CD4-positive, alpha-beta T cell treated with Interleukin-6 for 4 hours (primary cell): ENCODE results near the gene PLGRKT.
"Not testable (repeated sequence)": the region's sequence is repeated elsewhere in the genome, so short reads cannot be mapped to it uniquely, and the experiment has no call there.

ENCODE experiments used
- DNase-seq: peaks from one replicate; pipeline ENCODE4 v3.0.0-alpha.2; 2020; ENCODE audit warnings: mixed read lengths

PLGRKT gene, protein sequence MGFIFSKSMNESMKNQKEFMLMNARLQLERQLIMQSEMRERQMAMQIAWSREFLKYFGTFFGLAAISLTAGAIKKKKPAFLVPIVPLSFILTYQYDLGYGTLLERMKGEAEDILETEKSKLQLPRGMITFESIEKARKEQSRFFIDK

DNA sequence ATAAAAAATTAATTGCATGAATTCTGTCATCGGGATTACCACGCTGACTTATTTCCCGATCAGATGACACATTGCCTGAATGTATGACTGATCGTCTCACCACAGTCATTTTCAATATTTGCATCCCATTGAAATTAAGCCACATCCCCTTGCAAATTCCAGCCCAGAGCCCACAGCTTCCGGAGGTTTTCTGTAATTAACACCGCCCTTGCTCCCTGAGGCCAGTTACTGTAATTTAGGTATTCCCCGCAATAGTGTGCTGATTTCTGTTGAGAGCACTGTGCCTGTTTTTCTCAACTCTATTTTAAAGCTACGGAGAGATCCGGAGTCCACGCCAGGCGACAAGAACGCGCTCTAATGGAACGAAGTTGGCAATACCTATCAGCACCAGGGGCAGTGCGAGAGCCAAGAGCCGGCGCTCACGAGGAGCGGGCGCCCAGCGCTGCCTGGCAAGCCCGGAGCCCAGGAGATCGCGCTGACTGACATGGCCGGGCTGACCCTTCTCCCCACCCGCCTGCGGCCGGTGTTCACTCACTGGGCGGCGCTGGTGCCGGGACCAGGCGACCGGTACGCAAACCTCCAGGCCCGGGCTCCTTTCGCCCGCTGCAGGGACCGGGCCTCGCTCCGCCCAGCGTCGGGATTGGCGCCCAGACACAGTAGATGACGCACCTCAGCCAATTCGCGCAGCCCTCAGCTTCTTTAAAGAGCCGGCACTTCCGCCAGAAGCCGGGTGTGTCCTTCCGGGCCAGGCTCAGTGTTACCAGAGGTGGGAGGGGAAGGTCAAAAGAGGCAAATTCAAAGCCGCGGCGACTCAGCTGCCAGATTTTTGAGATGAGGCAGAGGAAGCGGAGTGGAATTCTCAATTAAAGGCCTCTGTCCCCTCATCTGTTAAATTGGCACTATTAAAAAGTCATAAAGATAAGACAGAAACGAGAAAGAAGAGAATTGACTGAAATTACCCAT is at the start of gene PLGRKT:
Gene PLGRKT, minus strand, starts transcription at position 672 of the 963 bp plus-strand sequence. CDS start 5,948 bp downstream, outside the sequence.
- DNase-seq: peak; percentile 93

GRCh38 chr9:5486988-5487387 is 49.3 kb upstream of the PLGRKT start:
- DNase-seq: no peak

DNA sequence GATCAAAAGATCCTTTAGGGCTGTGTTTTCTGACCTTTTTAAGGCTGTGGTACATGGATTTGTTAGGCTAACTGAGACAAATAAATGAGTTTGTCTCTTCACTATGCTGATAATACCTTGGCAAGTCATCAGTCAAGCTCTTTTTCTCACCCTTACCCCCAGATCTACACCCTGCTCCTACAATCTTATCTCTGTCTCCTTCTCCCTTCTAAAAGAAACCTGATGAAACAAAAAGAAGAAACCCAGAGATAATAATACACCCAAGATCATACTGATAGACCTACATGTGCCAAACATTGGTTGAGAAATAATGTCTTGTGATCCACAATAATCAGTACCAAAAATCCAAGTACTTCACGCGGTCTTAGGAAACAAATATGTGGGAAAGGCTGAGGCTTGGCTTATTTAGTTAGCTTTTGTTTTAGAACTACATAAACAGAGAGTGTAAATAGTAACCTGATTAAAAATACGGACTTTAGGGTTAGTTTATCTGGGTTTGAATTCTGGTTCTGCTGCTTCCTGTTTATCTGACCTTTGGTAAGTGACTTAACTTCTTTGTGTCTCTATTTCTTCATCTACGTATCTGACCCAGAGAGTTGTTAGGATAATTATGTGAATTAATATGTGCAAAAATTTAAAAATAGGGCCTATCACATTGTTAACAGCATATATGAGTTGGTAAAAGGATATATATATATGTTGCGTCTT is 47.8 kb upstream of the PLGRKT start:
- DNase-seq: no peak

DNA sequence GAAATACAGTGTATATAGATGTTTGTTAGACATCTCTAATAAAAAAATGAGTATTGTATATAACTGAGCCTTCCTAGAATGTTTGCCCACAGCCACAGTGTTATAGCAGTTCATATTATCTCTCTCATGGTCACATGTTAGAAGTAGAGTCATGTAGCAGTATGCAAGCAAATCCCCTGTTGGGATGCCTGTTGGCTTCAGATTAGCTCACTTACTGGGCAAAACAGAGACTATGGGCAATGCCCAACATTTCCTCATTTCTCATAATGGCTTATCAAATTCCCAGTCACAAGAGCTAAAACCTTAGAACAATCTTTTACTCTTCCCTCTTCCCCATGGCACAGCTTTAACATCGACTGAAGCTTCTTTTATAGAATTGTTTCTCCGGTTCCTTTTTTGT is 45.6 kb upstream of the PLGRKT start:
- DNase-seq: no peak

DNA sequence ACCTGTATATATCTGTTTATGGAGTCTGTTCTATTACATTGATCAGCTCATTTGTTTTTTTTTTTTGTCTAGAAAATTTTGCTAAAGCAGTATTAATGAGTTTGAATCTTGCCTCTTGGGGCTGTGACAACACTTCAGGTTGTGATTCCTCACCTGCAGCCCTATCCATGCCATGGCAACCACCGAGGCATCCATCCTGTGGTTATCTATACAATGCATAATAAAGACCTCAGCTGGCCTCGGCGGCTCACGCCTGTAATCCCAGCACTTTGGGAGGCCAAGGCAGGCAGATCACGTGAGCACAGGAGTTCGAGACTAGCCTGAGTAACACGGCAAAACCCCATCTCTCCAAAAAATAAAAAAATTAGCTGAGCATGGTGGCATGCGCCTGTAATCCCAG is 44.5 kb upstream of the PLGRKT start:
- DNase-seq: no peak

- DNase-seq: no peak
Measured at GRCh38 chr9:5481322-5482040, 43.8 kb upstream of the PLGRKT start.

- DNase-seq: no peak
Measured at GRCh38 chr9:5480919-5481318, 43.2 kb upstream of the PLGRKT start.

DNA sequence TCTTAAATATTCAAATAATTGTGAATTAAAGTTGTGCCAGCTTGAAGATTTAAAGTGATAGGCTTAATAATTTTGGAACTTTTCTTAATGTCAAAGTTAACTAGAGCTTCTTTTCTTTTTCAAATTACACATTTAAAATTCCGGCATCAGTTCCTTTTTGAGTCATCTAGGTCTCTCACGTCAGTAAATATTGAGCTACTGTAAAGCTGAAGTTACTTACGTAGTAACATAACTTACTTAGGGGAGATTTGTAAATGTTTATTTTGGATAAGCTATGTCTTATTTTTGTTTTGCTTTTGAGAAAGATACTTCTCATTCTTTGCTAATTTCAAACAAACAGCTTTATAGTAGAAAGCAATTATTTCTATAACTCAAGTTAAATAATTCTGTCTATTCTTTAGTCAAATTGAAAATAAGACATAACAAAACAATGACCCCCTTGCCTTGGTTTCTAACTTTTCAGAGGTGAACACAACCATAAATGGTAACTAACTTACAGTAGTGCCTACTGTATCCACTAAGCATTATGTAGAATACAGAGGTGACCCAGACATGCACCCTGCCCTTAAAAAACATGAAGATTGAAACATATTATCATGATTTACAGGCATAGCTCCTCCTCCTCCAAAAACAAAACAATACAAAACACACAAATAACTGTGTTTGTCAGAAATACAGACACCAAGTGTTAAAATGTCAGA is 42.4 kb upstream of the PLGRKT start:
- DNase-seq: no peak

- no peak for DNase-seq
Measured at GRCh38 chr9:5478206-5478605, 40.5 kb upstream of the PLGRKT start.

DNA sequence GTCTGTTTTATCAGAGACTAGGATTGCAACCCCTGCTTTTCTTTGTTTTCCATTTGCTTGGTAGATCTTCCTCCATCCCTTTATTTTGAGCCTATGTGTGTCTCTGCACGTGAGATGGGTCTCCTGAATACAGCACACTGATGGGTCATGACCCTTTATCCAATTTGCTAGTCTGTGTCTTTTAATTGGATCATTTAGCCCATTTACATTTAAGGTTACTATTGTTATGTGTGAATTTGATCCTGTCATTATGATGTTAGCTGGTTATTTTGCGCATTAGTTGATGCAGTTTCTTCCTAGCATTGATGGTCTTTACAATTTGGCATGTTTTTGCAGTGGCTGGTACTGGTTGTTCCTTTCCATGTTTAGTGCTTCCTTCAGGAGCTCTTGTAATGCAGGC is 37.9 kb upstream of the PLGRKT start:
- DNase-seq: not testable (repeated sequence)

- no peak for DNase-seq
Measured at GRCh38 chr9:5470816-5471215, 33.1 kb upstream of the PLGRKT start.

- DNase-seq: no peak
Measured at GRCh38 chr9:5470122-5470521, 32.4 kb upstream of the PLGRKT start.

GRCh38 chr9:5468850-5469249 is 31.1 kb upstream of the PLGRKT start:
- no peak for DNase-seq

DNA sequence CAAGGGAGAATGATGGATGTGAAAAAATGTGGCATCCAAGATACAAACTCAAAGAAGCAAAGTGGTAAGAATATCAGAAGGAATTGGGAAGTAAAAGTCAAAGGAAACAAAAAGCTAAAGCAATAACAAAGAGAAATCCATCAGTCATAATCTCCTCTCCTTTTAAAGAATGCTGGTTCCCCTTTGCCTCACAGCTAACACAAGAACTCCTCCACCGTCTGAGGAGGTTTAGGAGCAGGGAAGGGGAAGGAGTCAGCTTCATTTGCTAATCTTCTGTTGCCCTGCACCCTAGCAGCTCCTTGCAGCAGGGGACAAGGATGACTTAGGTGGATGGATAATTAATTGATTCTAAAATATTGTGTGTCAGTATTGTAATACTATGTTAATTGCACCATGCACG is 29.0 kb upstream of the PLGRKT start:
- no peak for DNase-seq

GRCh38 chr9:5466005-5466404 is 28.3 kb upstream of the PLGRKT start:
- DNase-seq: no peak

GRCh38 chr9:5464831-5465330 is 27.2 kb upstream of the PLGRKT start:
- not testable (repeated sequence) for DNase-seq

DNA sequence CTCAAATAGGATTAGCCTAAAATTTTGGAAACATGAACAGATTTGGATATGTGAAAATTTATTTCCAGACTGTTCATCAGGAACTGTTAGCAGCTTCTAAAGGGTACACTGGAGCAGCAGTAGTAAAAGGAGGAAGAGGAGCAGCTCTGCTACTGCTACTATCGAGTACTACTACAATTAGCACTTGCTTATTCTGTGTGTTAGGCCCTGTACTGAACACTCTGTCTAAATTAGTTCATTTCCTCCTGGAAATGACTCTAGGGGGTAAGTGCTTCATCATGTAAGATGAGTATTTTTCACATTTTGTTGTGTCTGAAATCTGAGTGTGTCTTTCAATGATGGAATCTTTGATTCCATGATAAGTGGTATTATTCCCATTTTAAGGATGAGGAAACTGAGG is 22.4 kb upstream of the PLGRKT start:
- DNase-seq: no peak

- no peak for DNase-seq
Measured at GRCh38 chr9:5459289-5459829, 21.6 kb upstream of the PLGRKT start.

GRCh38 chr9:5455181-5455580 is 17.5 kb upstream of the PLGRKT start:
- DNase-seq: no peak

DNA sequence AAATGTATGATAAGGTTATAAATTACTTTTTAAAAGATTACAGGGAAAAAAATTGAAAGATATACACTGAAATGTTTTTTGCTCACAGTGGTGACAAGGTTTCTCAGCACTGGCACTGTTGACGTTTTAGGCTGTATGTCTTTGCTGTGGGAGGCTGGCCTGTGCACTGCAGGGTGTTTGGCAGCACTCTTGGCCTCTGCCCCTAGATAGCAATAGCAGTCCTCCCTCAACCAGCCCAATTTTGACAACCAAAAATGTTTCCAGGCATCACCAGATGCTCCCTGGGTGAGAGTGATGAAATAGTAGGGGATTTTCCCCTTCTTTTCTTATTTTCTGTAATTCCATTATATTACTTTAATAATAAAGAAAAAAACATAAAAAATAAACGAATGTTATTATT is 15.9 kb upstream of the PLGRKT start:
- DNase-seq: no peak

GRCh38 chr9:5453004-5453403 is 15.3 kb upstream of the PLGRKT start:
- DNase-seq: no peak

- DNase-seq: no peak
Measured at GRCh38 chr9:5452286-5452609, 14.5 kb upstream of the PLGRKT start.
